Measurements from ENCODE around the gene GOLGA6A.

DNA sequence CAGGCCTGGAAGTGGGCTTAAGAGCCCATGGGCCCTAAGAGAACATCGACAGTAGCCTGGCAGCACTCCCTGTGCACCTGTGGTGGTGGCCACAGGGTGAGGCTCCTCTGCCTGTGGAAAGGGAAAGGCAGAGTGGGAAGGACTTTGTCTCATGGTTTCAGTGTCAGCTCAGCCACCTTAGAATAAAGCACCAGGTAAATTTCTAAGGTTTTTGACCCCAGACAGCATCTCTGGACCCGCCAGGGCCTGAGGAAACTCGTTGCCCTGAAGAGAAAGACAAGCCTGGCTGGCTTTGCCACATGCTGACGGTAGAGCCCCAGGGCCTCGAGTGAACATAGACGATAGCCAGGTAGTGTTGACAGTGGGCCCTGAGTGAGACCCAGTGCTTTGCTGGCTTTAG lies 22.1 kb downstream of the GOLGA6A start:
- TF ChIP-seq POLR2A (conservative IDR thresholded peaks at IDR 0.05) (no peak), FOXA1 (IDR thresholded peaks at IDR 0.05; ENCODE audit: borderline replicate concordance) (no peak), NUFIP1 (IDR thresholded peaks at IDR 0.05; ENCODE audit: partially characterized antibody) (no peak), ZBTB8A (IDR thresholded peaks at IDR 0.05; ENCODE audit: partially characterized antibody) (no peak), ZNF140 (CRISPR knock-in tag; IDR thresholded peaks at IDR 0.05) (no peak), ARID4B (CRISPR knock-in tag; IDR thresholded peaks at IDR 0.05) (no peak), JUNB (CRISPR knock-in tag; conservative IDR thresholded peaks at IDR 0.05) (no peak)
- TF ChIP-seq, protein P1, sequence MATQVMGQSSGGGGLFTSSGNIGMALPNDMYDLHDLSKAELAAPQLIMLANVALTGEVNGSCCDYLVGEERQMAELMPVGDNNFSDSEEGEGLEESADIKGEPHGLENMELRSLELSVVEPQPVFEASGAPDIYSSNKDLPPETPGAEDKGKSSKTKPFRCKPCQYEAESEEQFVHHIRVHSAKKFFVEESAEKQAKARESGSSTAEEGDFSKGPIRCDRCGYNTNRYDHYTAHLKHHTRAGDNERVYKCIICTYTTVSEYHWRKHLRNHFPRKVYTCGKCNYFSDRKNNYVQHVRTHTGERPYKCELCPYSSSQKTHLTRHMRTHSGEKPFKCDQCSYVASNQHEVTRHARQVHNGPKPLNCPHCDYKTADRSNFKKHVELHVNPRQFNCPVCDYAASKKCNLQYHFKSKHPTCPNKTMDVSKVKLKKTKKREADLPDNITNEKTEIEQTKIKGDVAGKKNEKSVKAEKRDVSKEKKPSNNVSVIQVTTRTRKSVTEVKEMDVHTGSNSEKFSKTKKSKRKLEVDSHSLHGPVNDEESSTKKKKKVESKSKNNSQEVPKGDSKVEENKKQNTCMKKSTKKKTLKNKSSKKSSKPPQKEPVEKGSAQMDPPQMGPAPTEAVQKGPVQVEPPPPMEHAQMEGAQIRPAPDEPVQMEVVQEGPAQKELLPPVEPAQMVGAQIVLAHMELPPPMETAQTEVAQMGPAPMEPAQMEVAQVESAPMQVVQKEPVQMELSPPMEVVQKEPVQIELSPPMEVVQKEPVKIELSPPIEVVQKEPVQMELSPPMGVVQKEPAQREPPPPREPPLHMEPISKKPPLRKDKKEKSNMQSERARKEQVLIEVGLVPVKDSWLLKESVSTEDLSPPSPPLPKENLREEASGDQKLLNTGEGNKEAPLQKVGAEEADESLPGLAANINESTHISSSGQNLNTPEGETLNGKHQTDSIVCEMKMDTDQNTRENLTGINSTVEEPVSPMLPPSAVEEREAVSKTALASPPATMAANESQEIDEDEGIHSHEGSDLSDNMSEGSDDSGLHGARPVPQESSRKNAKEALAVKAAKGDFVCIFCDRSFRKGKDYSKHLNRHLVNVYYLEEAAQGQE (IDR thresholded peaks at IDR 0.05; ENCODE audit: borderline replicate concordance): no peak
- TF ChIP-seq, protein P1 (CRISPR knock-in tag; IDR thresholded peaks at IDR 0.05; ENCODE audit: low read depth): no peak

Measured in K562 (cell line).